PC-3 (cell line): ENCODE results near the gene C2orf15.

Experiments used
- CTCF ChIP-seq: fragments of 300-600 bp; sonication (generic); conservative IDR thresholded peaks from 2 replicates; pipeline ENCODE4 v1.5.1; 2017; ENCODE audit warnings: antibody characterized with exemption, low read depth, mild to moderate bottlenecking, low read length
- EZH2 ChIP-seq: fragments of 300-600 bp; sonication (generic); IDR thresholded peaks from one replicate; pipeline ENCODE4 v1.6.1; 2017; ENCODE audit warnings: antibody characterized with exemption, mild to moderate bottlenecking, low read length; ENCODE audit not compliant: unreplicated experiment
- EZH2phosphoT487 ChIP-seq: fragments of 300-600 bp; sonication (generic); IDR thresholded peaks from 2 replicates; pipeline ENCODE4 v1.6.1; 2018; ENCODE audit warnings: mild to moderate bottlenecking, antibody characterized with exemption, low read length, borderline replicate concordance

- TF ChIP-seq EZH2 (no peak), CTCF (no peak), EZH2phosphoT487 (no peak)
Measured at GRCh38 chr2:99181624-99182000, 40.1 kb downstream of the C2orf15 start.
